SU-DHL-6 (cell line): ENCODE measurements around the gene SMPD3.

Experiments used
- H2AFZ ChIP-seq: fragments of 200-600 bp; sonication (generic); 2 replicates; pipeline ENCODE4 v1.6.1; 2014; ENCODE audit warnings: low read depth, mild to moderate bottlenecking, moderate library complexity, mixed read lengths, antibody characterized with exemption, low read length; ENCODE audit not compliant: severe bottlenecking
- H3F3A ChIP-seq: fragments of 200-600 bp; shearing (Covaris generic); 2 replicates; pipeline ENCODE4 v1.6.0; 2016; ENCODE audit warnings: antibody characterized with exemption, mild to moderate bottlenecking; ENCODE audit not compliant: insufficient read depth
- H3K27ac ChIP-seq: fragments of 200-600 bp; sonication (generic); 2 replicates; pipeline ENCODE4 v1.5.1; 2016; ENCODE audit warnings: low read depth, mild to moderate bottlenecking, low read length, moderate library complexity, mixed read lengths
- H3K27me3 ChIP-seq: fragments of 200-600 bp; sonication (generic), shearing (Covaris generic); 2 replicates; pipeline ENCODE4 v1.6.0; 2014; ENCODE audit warnings: mild to moderate bottlenecking, low read length
- H3K36me3 ChIP-seq: fragments of 200-600 bp; sonication (generic); 2 replicates; pipeline ENCODE4 v1.6.1; 2014; ENCODE audit warnings: mild to moderate bottlenecking, low read length, mixed read lengths
- H3K4me2 ChIP-seq: fragments of 300-600, 200-600 bp; shearing (Covaris generic), sonication (generic); 2 replicates; pipeline ENCODE4 v1.6.0; 2014; ENCODE audit warnings: low read length, low read depth, mild to moderate bottlenecking; ENCODE audit not compliant: poor library complexity, severe bottlenecking
- H3K4me3 ChIP-seq: fragments of 200-600 bp; sonication (generic); 2 replicates; pipeline ENCODE4 v1.5.1; 2014; ENCODE audit warnings: antibody characterized with exemption, low read length, mild to moderate bottlenecking, mixed read lengths; ENCODE audit not compliant: insufficient read depth, poor library complexity, severe bottlenecking
- H3K79me2 ChIP-seq: fragments of 200-600 bp; sonication (generic); 2 replicates; pipeline ENCODE4 v1.6.1; 2014; ENCODE audit warnings: mild to moderate bottlenecking, low read length, moderate library complexity; ENCODE audit not compliant: insufficient read depth
- H3K9ac ChIP-seq: fragments of 200-600 bp; sonication (generic); 2 replicates; pipeline ENCODE4 v1.7.0; 2014; ENCODE audit warnings: mild to moderate bottlenecking, low read length
- H3K9me2 ChIP-seq: fragments of 200-600 bp; sonication (generic); replicated peaks from 2 replicates; pipeline ENCODE4 v1.6.1; 2014; ENCODE audit warnings: low read length; ENCODE audit not compliant: insufficient read depth
- H3K9me3 ChIP-seq: fragments of 200-600 bp; sonication (generic); 2 replicates; pipeline ENCODE4 v1.6.1; 2014; ENCODE audit warnings: low read length, mixed read lengths; ENCODE audit not compliant: insufficient read depth
- H4K20me1 ChIP-seq: fragments of 200-600 bp; sonication (generic); 2 replicates; pipeline ENCODE4 v1.6.1; 2014; ENCODE audit warnings: low read depth, mild to moderate bottlenecking, antibody characterized with exemption, low read length, moderate library complexity, mixed read lengths
- CTCF ChIP-seq: fragments of 200-600 bp; sonication (generic); IDR thresholded peaks from one replicate; pipeline ENCODE4 v1.5.1; 2017; ENCODE audit warnings: antibody characterized with exemption, mild to moderate bottlenecking, low read length, moderate library complexity; ENCODE audit not compliant: insufficient read depth, poor library complexity, severe bottlenecking
- EZH2phosphoT487 ChIP-seq: fragments of 200-600 bp; sonication (generic), shearing (Covaris generic); conservative IDR thresholded peaks from 2 replicates; pipeline ENCODE4 v1.6.1; 2018; ENCODE audit warnings: mild to moderate bottlenecking, antibody characterized with exemption, low read length, moderate library complexity, mixed read lengths

SMPD3 gene

GRCh38 chr16:68452176-68452575 lies 3.9 kb upstream of the SMPD3 start:
- no peak overlapping the region for H3K27ac ChIP-seq
- no peaks in the 10 kb centered on the region for H3K9me2 ChIP-seq
- no peaks in the 10 kb centered on the region for H3K27me3 ChIP-seq
- H3K36me3 ChIP-seq, result no peaks in the 10 kb centered on the region
- no peak overlapping the region for H3K4me2 ChIP-seq
- no peak overlapping the region for H2AFZ ChIP-seq
- no peak overlapping the region for H3K4me3 ChIP-seq
- no peaks in the 10 kb centered on the region for H3K9me3 ChIP-seq
- H4K20me1 ChIP-seq, result no peaks in the 10 kb centered on the region
- no peaks in the 10 kb centered on the region for H3F3A ChIP-seq
- H3K79me2 ChIP-seq, result no peaks in the 10 kb centered on the region
- TF ChIP-seq EZH2phosphoT487 (no peak), CTCF (no peak)
- no peak overlapping the region for H3K9ac ChIP-seq

- no peaks in the 10 kb centered on the region for H3K36me3 ChIP-seq
- H4K20me1 ChIP-seq, result no peaks in the 10 kb centered on the region
- H3K9me3 ChIP-seq, result no peaks in the 10 kb centered on the region
- no peak overlapping the region for H3K27ac ChIP-seq
- H3K27me3 ChIP-seq, result no peaks in the 10 kb centered on the region
- H3K9me2 ChIP-seq, result no peaks in the 10 kb centered on the region
- H3K4me3 ChIP-seq, result no peak overlapping the region
- H2AFZ ChIP-seq, result no peak overlapping the region
- no peak overlapping the region for H3K9ac ChIP-seq
- H3F3A ChIP-seq, result no peaks in the 10 kb centered on the region
- no peaks in the 10 kb centered on the region for H3K79me2 ChIP-seq
- TF ChIP-seq CTCF, result no peak
- no peak for TF ChIP-seq EZH2phosphoT487
- no peak overlapping the region for H3K4me2 ChIP-seq
These were observed 3.4 kb upstream of the SMPD3 start for GRCh38 chr16:68451676-68452075.

- H3K9ac ChIP-seq, result no peak overlapping the region
- H3K36me3 ChIP-seq, result no peaks in the 10 kb centered on the region
- no peak for TF ChIP-seq CTCF
- no peak for TF ChIP-seq EZH2phosphoT487
- H3K4me2 ChIP-seq, result no peak overlapping the region
- no peaks in the 10 kb centered on the region for H4K20me1 ChIP-seq
- H3K27me3 ChIP-seq, result no peaks in the 10 kb centered on the region
- no peak overlapping the region for H3K4me3 ChIP-seq
- no peak overlapping the region for H3K27ac ChIP-seq
- no peaks in the 10 kb centered on the region for H3K9me2 ChIP-seq
- no peak overlapping the region for H2AFZ ChIP-seq
- no peaks in the 10 kb centered on the region for H3F3A ChIP-seq
- H3K9me3 ChIP-seq, result no peaks in the 10 kb centered on the region
- no peaks in the 10 kb centered on the region for H3K79me2 ChIP-seq
These were observed 2.5 kb upstream of the SMPD3 start for GRCh38 chr16:68450741-68451255.
